ENCODE data around the gene SPTBN4. TPM values are rescaled to one million over a fixed set of nuclear protein-coding genes. Genes with fewer than 3 reads are reported as not detected.
"Not testable (repeated sequence)": the region's sequence is repeated elsewhere in the genome, so short reads cannot be mapped to it uniquely, and the experiment has no call there.

Gene SPTBN4
- total RNA-seq, 1 donor from 2014 or later = 0.17 TPM

- TF ChIP-seq CTCF (conservative IDR thresholded peaks at IDR 0.05; ENCODE audit: low read depth, low read length) = no peak
- no peak for DNase-seq (ENCODE audit: low read depth)
- H3K4me3 ChIP-seq (ENCODE audit: low read depth, low read length) = no peak overlapping the region
Observed at GRCh38 chr19:40489882-40490230, 23.1 kb downstream of the SPTBN4 start.

GRCh38 chr19:40492274-40492673 lies 25.5 kb downstream of the SPTBN4 start:
- no peak overlapping the region for H3K4me3 ChIP-seq (ENCODE audit: low read depth, low read length)
- no peak for TF ChIP-seq CTCF (conservative IDR thresholded peaks at IDR 0.05; ENCODE audit: low read depth, low read length)
- no peak for DNase-seq (ENCODE audit: low read depth)

GRCh38 chr19:40493778-40494177 lies 27.0 kb downstream of the SPTBN4 start:
- H3K4me3 ChIP-seq (ENCODE audit: low read depth, low read length) = no peak overlapping the region
- DNase-seq (ENCODE audit: low read depth) = no peak
- TF ChIP-seq CTCF (conservative IDR thresholded peaks at IDR 0.05; ENCODE audit: low read depth, low read length) = no peak

- no peak for TF ChIP-seq CTCF (conservative IDR thresholded peaks at IDR 0.05; ENCODE audit: low read depth, low read length)
- H3K4me3 ChIP-seq (ENCODE audit: low read depth, low read length) = no peak overlapping the region
- no peak for DNase-seq (ENCODE audit: low read depth)
Observed at GRCh38 chr19:40494191-40494838, 27.5 kb downstream of the SPTBN4 start.

GRCh38 chr19:40497214-40497613 lies 30.4 kb downstream of the SPTBN4 start:
- no peak overlapping the region for H3K4me3 ChIP-seq (ENCODE audit: low read depth, low read length)
- no peak for DNase-seq (ENCODE audit: low read depth)
- TF ChIP-seq CTCF (conservative IDR thresholded peaks at IDR 0.05; ENCODE audit: low read depth, low read length) = no peak

GRCh38 chr19:40499320-40499719 lies 32.5 kb downstream of the SPTBN4 start:
- no peak overlapping the region for H3K4me3 ChIP-seq (ENCODE audit: low read depth, low read length)
- DNase-seq (ENCODE audit: low read depth) = no peak
- TF ChIP-seq CTCF (conservative IDR thresholded peaks at IDR 0.05; ENCODE audit: low read depth, low read length) = no peak

- H3K4me3 ChIP-seq (ENCODE audit: low read depth, low read length); DNase-seq (ENCODE audit: low read depth): not testable (repeated sequence)
Observed at GRCh38 chr19:40500678-40501530, 34.1 kb downstream of the SPTBN4 start.

Measured in epithelial cell of proximal tubule (primary cell).